ENCODE results near the gene FAM9A.

FAM9A gene

DNA sequence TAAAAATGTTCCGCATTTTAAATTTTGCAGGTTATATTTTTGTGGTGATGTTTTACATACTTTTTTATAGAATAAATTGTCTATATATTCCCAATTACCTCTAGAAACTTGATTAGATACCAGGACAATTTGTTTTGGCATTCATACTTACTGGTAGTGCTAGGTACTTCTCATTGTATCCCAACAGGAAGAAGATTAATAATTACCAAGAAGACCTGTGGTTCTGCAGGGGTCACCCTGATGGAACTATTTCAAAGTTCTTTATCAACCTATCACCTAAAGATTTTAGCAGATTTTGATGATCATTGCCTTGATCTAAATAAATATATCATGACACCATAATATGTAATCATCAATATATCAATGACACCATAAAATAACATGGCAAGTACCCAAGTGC is 22.5 kb upstream of the FAM9A start:
- TF ChIP-seq, protein P1, sequence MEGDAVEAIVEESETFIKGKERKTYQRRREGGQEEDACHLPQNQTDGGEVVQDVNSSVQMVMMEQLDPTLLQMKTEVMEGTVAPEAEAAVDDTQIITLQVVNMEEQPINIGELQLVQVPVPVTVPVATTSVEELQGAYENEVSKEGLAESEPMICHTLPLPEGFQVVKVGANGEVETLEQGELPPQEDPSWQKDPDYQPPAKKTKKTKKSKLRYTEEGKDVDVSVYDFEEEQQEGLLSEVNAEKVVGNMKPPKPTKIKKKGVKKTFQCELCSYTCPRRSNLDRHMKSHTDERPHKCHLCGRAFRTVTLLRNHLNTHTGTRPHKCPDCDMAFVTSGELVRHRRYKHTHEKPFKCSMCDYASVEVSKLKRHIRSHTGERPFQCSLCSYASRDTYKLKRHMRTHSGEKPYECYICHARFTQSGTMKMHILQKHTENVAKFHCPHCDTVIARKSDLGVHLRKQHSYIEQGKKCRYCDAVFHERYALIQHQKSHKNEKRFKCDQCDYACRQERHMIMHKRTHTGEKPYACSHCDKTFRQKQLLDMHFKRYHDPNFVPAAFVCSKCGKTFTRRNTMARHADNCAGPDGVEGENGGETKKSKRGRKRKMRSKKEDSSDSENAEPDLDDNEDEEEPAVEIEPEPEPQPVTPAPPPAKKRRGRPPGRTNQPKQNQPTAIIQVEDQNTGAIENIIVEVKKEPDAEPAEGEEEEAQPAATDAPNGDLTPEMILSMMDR (IDR thresholded peaks at IDR 0.05; ENCODE audit: low read depth, low read length, missing control alignments), result no peak
- DNase-seq (ENCODE audit: low read depth), result no peak

DNA sequence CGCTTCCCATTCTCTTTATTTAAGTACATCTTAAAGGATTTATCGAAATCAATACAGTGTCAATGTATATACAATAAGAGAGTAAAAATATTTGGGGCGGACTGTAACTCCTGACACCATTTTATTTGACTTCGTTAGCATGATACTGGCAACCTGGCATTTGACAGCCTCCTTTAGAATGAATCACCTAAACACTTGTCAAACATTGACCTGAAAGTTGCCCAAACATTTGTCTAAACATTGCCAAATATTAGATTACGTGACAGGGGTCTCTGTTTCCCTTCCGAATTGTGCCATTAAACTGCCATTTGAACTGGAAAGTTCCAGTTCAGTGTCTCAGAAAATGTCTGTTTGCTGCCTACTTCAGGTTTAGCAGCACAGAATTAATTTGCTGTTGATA is 20.8 kb upstream of the FAM9A start:
- no peak for DNase-seq (ENCODE audit: low read depth)
- TF ChIP-seq, protein P1 (IDR thresholded peaks at IDR 0.05; ENCODE audit: low read depth, low read length, missing control alignments), result no peak
- H3K4me3 ChIP-seq (ENCODE audit: low read depth, low read length), result no peak overlapping the region

More for the DNA sequence above, 22.5 kb upstream of the FAM9A start:
- H3K4me3 ChIP-seq (ENCODE audit: low read depth, low read length), result no peak overlapping the region

DNA sequence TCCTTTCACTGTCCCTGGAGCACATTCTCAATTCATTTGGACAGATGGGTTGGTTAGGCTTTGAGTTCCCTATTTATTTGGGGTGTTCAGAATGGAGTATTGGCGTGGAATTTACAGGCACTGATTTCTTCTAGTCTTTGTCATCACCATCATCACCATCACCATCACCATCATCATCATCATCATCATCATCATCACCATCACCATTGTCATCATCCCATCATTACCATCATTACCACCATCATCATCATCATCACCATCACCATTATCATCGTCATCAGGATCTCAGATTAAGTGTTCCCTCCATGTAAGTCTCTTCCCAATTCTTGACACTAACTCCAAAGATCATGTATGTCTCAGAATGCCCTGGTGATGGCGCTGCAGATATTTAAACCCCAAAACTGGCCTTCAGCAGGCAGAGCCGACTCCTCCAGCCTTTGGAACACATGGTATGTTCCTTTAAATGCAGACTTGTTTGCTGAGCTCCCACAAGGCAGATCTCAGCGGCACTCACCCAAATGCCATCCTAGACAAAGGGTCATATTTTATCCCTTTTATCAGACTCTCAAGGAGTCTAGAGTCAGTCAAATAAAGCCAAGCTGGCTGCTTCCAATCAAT is 19.8 kb upstream of the FAM9A start:
- TF ChIP-seq, protein P1 (IDR thresholded peaks at IDR 0.05; ENCODE audit: low read depth, low read length, missing control alignments), result no peak
- no peak for DNase-seq (ENCODE audit: low read depth)
- no peak overlapping the region for H3K4me3 ChIP-seq (ENCODE audit: low read depth, low read length)

DNA sequence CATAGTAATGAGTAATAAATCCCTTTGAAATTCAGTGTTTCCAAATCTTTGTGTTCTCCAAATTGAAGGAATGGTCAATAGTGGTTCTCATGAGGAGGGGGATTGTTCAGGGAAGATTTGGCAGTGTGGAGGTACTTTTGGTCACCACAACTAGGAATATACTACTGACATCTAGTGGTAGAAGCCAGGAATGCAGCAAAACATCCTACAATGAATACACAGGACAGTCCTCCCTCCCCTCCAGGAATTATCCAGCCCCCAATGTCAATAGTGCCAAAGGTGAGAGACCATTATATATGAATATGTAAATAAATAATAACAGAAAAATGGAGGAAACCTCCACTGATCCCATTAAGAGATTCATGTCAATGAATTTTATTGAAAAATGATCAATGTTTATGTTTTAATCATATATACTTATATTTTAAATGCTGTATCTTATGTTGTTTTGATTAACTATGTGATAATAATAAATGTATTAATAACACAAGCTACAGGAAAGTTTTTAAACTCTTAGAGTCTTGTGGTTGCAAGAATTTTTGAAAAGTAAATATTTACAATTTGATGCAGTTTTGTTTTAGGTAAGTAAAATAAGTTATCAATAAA is 14.4 kb upstream of the FAM9A start:
- H3K4me3 ChIP-seq (ENCODE audit: low read depth, low read length), result no peak overlapping the region
- DNase-seq (ENCODE audit: low read depth), result no peak

DNA sequence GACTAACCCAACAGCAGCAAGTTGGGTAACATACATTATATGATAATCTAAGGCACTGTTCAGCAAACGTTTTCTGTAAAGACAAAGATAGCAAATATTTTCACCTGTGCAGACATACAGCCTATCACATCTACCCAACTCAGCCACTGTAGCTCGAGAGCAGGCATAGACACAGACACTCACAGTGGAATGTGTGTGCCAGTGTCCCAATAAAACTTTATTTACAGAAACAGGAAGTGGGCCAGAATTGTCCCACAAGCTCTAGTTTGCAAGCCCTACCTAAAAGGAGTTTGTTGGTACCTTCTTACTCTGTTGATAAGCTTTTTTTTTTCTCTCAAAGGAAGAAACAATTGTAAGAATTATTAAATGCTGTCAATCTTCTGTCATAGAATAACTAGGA is 11.9 kb upstream of the FAM9A start:
- TF ChIP-seq, protein P1 (IDR thresholded peaks at IDR 0.05; ENCODE audit: low read depth, low read length, missing control alignments), result no peak
- DNase-seq (ENCODE audit: low read depth), result no peak
- no peak overlapping the region for H3K4me3 ChIP-seq (ENCODE audit: low read depth, low read length)

More for the DNA sequence above, 14.4 kb upstream of the FAM9A start:
- TF ChIP-seq, protein P1 (IDR thresholded peaks at IDR 0.05; ENCODE audit: low read depth, low read length, missing control alignments), result peak; percentile 62

DNA sequence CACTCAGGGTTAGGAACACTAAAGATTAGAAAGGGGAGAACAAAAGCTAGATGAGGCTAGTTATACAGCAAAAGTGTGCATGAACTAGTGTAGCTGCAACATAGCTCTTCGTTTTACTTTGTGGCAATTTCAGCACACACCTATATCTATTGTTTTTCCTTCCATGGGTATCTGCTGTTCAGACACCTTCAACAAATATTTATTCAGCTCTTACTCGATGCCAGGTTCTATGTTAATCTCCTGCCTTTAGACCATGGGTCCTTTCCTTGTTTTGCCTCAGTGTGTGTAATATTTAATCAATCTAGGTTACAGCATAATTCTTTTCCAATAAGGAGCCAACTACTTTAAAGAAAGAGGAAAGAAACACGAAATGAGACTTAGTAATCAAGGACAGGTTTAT is 10.4 kb upstream of the FAM9A start:
- TF ChIP-seq, protein P1 (IDR thresholded peaks at IDR 0.05; ENCODE audit: low read depth, low read length, missing control alignments), result no peak
- no peak overlapping the region for H3K4me3 ChIP-seq (ENCODE audit: low read depth, low read length)
- DNase-seq (ENCODE audit: low read depth), result no peak

DNA sequence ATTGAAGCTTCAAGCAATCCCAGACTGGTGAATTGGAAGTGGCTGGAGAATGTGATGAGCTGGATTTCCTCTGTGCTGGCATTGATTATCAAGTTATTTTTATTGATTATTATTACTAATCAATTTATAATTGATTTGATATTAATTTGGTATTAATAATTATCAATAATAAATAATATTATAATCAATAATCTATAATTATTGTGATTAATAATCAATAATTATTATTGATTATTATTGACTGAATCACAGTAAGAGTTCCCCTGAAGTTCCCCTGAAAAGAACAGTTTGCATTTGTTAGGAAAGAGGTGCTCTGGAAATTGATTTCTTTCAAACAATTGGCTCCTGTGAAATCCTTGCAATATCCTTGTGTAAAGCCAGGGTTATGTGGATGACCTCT is 7.5 kb upstream of the FAM9A start:
- no peak overlapping the region for H3K4me3 ChIP-seq (ENCODE audit: low read depth, low read length)
- TF ChIP-seq, protein P1 (IDR thresholded peaks at IDR 0.05; ENCODE audit: low read depth, low read length, missing control alignments), result no peak
- no peak for DNase-seq (ENCODE audit: low read depth)
